Osteoblast (primary cell): ENCODE measurements around the gene TNFRSF12A. TPM values are rescaled to one million over a fixed set of nuclear protein-coding genes. Genes with fewer than 3 reads are reported as not detected.
"Not testable (repeated sequence)": the region's sequence is repeated elsewhere in the genome, so short reads cannot be mapped to it uniquely, and the experiment has no call there.

Source experiments
- DNase-seq: peaks from one replicate; pipeline ENCODE4 v3.0.0; 2011; ENCODE audit warnings: low spot score, mixed read lengths; ENCODE audit not compliant: insufficient read length; ENCODE audit errors: missing footprints
- H2AFZ ChIP-seq: 2 replicates; pipeline ENCODE4 v1.6.0; 2011; ENCODE audit warnings: mild to moderate bottlenecking, low read length
- H3K27ac ChIP-seq: 2 replicates; pipeline ENCODE4 v1.5.1; 2011; ENCODE audit warnings: mild to moderate bottlenecking, low read depth, low read length, moderate library complexity
- H3K27me3 ChIP-seq: 2 replicates; pipeline ENCODE4 v1.6.0; 2012; ENCODE audit warnings: mild to moderate bottlenecking, control low read depth, inconsistent platforms, low read length, moderate library complexity; ENCODE audit not compliant: insufficient read depth
- H3K36me3 ChIP-seq: 2 replicates; pipeline ENCODE4 v1.5.1; 2011; ENCODE audit warnings: mild to moderate bottlenecking, low read length, control low read depth, moderate library complexity; ENCODE audit not compliant: insufficient read depth
- H3K4me1 ChIP-seq: 2 replicates; pipeline ENCODE4 v1.5.1; 2011; ENCODE audit warnings: mild to moderate bottlenecking, low read length, control low read depth, moderate library complexity; ENCODE audit not compliant: insufficient read depth
- H3K4me2 ChIP-seq: 2 replicates; pipeline ENCODE4 v1.6.0; 2011; ENCODE audit warnings: mild to moderate bottlenecking, low read length; ENCODE audit not compliant: insufficient read depth
- H3K4me3 ChIP-seq: fragments of 200-600 bp; sonication (generic); 3 replicates; pipeline ENCODE4 v1.5.1; 2012; ENCODE audit warnings: mild to moderate bottlenecking, low read length, inconsistent platforms; ENCODE audit not compliant: insufficient read depth
- H3K79me2 ChIP-seq: 2 replicates; pipeline ENCODE4 v1.6.0; 2012; ENCODE audit warnings: mild to moderate bottlenecking, low read length, control low read depth, inconsistent platforms; ENCODE audit not compliant: insufficient read depth
- H3K9me3 ChIP-seq: 2 replicates; pipeline ENCODE4 v1.5.1; 2011; ENCODE audit warnings: low read depth, low read length, control low read depth
- H4K20me1 ChIP-seq: 2 replicates; pipeline ENCODE4 v1.6.0; 2012; ENCODE audit warnings: mild to moderate bottlenecking, low read length, control low read depth; ENCODE audit not compliant: insufficient read depth
- CTCF ChIP-seq: IDR thresholded peaks from 2 replicates; pipeline ENCODE4 v1.5.1; 2011; ENCODE audit warnings: mild to moderate bottlenecking, low read depth, low read length, moderate library complexity; ENCODE audit errors: extremely low read depth
- total RNA-seq: library from RNA; depleted of rRNA; stranded (reverse); fragments of >200 nt; gene quantifications from 2 replicates; pipeline ENCODE4 v1.2.3, GENCODE V29; 2012

Gene TNFRSF12A
- total RNA-seq, 1 donor, result 143 TPM

- no peak overlapping the region for H2AFZ ChIP-seq
- peaks cover 3% of the 10 kb centered on the region for H3K27me3 ChIP-seq
- H3K4me2 ChIP-seq, result no peak overlapping the region
- peaks cover 3% of the 10 kb centered on the region for H3K4me1 ChIP-seq
- H3K4me3 ChIP-seq, result no peak overlapping the region
- no peaks in the 10 kb centered on the region for H3K36me3 ChIP-seq
- TF ChIP-seq CTCF, result no peak
- H3K27ac ChIP-seq, result no peak overlapping the region
- no peaks in the 10 kb centered on the region for H3K79me2 ChIP-seq
- H4K20me1 ChIP-seq, result no peaks in the 10 kb centered on the region
- no peaks in the 10 kb centered on the region for H3K9me3 ChIP-seq
- peak; percentile 81 for DNase-seq
Measured at GRCh38 chr16:3065742-3066439, 45.7 kb downstream of the TNFRSF12A start.

GRCh38 chr16:3066440-3066748 is 46.2 kb downstream of the TNFRSF12A start:
- DNase-seq, result peak; percentile 75
- H3K79me2 ChIP-seq, result no peaks in the 10 kb centered on the region
- no peaks in the 10 kb centered on the region for H4K20me1 ChIP-seq
- H3K4me1 ChIP-seq, result peaks cover 3% of the 10 kb centered on the region
- H3K27ac ChIP-seq, result no peak overlapping the region
- H2AFZ ChIP-seq, result no peak overlapping the region
- TF ChIP-seq CTCF, result no peak
- peaks cover 2% of the 10 kb centered on the region for H3K27me3 ChIP-seq
- H3K9me3 ChIP-seq, result no peaks in the 10 kb centered on the region
- no peak overlapping the region for H3K4me3 ChIP-seq
- H3K36me3 ChIP-seq, result no peaks in the 10 kb centered on the region
- H3K4me2 ChIP-seq, result no peak overlapping the region

GRCh38 chr16:3068487-3068886 is 48.3 kb downstream of the TNFRSF12A start:
- H3K27ac ChIP-seq, result no peak overlapping the region
- H3K27me3 ChIP-seq, result peaks cover 2% of the 10 kb centered on the region
- no peaks in the 10 kb centered on the region for H3K9me3 ChIP-seq
- peaks cover 3% of the 10 kb centered on the region for H3K4me1 ChIP-seq
- H3K4me3 ChIP-seq, result no peak overlapping the region
- H4K20me1 ChIP-seq, result no peaks in the 10 kb centered on the region
- no peaks in the 10 kb centered on the region for H3K79me2 ChIP-seq
- no peak for DNase-seq
- no peak for TF ChIP-seq CTCF
- H3K36me3 ChIP-seq, result no peaks in the 10 kb centered on the region
- H2AFZ ChIP-seq, result no peak overlapping the region
- H3K4me2 ChIP-seq, result no peak overlapping the region

GRCh38 chr16:3069146-3069545 is 49.0 kb downstream of the TNFRSF12A start:
- H4K20me1 ChIP-seq, H2AFZ ChIP-seq, H3K4me1 ChIP-seq, H3K4me3 ChIP-seq, H3K36me3 ChIP-seq, H3K27ac ChIP-seq, H3K79me2 ChIP-seq, DNase-seq, H3K4me2 ChIP-seq, H3K9me3 ChIP-seq, H3K27me3 ChIP-seq: not testable (repeated sequence)
